Body of pancreas (tissue), 4 donors: Measurements from ENCODE around the gene TADA2A.

Experiments
- CTCF ChIP-seq, 7 experiments: fragments of 450-650 bp in 4 of 7; fragments of 200-600 bp in 3 of 7; sonication (generic) in 3 of 7; IDR thresholded peaks; one replicate each; pipeline ENCODE4 v1.5.1; 2016 to 2019; ENCODE audit warnings: antibody characterized with exemption in 7 of 7
- POLR2A ChIP-seq, 3 donors: fragments of 450-650 bp; IDR thresholded peaks; one replicate each; pipeline ENCODE4 v1.6.1; 2016; ENCODE audit warnings: antibody characterized with exemption in 3 of 3, mild to moderate bottlenecking in 2 of 3

DNA sequence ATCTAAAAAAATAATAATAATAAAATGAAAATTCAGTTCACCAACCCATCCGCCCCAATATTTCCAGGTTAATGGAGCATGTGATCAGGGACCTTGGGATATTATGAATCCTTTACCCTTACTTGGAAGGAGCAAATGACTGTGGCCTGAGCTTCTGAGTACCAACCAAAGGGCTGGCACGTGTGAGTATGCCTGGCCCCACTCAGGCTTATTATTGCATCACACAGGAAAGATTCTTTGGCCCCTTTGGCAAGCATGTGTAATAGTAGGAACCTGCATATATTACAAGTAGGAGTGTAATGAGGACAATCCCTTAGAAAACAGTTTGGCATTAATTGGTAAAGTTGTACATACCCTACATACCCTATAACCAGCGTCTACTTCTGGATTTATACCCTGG, 38.1 kb upstream of the TADA2A start:
- no peak for TF ChIP-seq CTCF (IDR thresholded peaks at IDR 0.05)
- TF ChIP-seq POLR2A (IDR thresholded peaks at IDR 0.05): no peak
